HG03095 (cell line): Measurements from ENCODE around the gene CARD18.

Experiments
- ATAC-seq: cut with Tn5 transposase; IDR thresholded peaks from one replicate; pipeline ENCODE4 v1.9.1; 2021; ENCODE audit warnings: moderate library complexity; ENCODE audit not compliant: unreplicated experiment

CARD18 gene, protein sequence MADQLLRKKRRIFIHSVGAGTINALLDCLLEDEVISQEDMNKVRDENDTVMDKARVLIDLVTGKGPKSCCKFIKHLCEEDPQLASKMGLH

DNA sequence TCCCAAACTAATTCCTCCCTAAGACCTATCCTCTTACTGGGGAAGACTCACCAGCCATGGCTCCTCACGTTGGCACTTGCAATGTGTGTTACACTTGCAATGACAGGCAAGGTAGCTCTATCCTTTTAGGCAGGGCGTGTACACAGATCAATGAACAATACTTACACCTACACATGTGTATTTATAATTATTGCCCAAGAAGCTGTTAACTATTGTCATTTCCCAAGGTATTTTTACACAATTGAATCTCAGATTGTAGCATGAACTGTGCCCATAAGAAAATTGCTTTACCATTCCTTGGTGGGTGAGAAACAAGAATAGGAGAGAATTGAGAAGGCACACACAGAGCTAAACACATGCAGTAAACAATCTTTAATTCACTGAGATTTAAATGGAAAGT, at the start of gene CARD18:
CARD18 (minus strand) TSS at position 101 of the 400 bp plus-strand sequence; CDS start at position 58, 43 bp downstream.
- ATAC-seq = no peak

DNA sequence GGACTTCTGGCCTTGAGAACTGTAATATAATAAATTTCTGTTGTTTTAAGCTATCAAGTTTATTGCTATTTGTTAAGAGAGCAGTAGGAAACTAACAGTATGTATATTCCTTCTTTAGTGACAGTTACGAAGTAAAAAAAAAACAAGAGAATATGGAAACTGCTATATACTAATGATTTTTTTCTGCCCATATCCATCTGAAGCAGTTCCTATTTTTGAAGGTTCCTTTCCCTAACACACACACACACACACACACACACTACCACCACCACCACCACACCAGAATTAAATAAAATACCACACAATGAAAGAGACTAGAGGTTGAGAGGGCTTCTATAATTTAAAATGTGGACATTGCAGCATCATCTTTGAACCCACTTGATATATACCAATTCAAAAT, 44.4 kb upstream of the CARD18 start:
- no peak for ATAC-seq

DNA sequence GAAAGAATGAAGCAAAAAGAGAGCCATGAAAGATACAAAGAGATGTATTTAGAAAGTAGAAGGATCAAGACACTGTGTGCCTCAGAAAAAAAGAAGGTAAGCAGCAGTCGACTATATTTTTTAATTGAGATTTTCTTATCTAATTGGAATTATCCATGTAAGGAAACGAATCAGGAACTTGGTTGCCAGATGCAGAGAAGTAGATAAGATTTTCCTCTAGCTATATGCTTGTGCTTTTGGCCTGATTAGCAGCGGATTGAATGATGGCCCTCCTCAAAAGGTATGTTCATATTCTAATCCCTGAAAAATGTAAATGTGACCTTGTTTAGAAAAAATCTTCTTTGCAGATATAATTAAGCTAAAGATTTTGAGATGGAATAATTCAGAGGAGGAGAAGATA, 43.9 kb upstream of the CARD18 start:
- ATAC-seq = no peak

DNA sequence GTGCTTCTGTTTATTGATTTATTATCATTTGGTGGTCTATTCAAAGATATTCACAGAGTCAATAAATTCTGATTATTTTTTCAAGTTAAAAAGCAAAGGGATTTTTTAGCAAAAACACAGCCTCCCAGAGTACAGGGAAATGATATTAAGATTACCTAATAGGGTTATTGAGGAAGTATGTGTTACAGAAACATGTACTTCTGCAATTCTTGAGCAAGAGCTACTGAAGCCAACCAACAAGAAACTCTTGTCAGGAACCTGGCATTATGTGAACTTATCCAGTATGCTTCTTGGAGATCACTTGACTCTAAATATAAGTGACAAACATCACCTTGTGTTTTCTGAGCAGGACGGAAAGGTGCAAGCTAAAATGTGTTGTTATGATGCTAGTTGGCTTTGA, 42.0 kb upstream of the CARD18 start:
- ATAC-seq = no peak

DNA sequence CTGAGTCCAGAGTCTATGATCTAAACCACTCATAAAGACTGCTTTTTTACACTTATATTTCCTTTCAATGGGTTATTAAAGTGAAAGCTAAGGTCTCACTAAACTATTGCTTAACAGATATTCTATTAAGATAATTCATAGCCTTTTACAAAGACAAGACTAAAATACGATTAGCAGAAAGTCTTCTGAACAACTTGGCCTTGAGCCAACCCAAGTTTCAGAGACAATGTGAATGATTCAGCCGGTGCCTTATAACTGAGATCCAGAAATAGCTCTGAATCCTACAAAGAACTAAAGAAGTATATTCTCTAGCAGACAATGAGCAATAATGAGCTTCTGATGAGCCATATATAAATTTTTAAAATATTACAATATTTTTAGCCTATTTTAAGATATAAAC, 41.5 kb upstream of the CARD18 start:
- ATAC-seq = no peak

DNA sequence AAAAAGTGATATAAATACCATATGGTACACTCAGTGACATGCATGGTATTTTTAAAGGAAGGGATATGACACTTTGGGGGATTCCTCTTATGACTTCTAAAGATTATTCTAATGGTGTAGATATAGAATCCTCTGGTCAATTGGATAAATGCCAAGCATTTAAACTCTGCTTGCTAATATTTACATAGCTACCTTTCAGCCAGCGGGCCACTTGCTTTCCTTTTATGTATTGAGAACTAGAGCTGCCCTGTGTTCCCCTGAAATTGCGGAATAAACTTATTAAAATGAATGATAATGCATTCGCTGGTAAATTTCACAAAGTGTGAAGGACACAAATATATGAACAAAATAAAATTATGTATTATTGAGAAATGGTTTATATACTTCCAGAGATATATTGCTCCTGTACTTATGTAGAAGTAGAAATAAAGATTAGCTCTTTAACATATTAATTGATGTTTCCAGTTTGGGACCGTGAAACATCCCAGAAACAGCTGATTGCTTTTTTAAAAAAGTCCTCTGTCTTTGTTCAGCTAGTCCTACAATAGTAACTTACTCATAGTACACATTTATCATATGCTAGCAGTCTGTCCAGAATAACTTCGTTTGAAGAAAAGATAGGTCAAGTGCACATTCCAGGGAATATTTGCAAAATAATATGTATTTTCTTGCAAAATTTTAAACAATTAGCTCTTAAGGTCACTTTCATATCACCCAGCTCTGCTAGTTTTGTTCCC, 40.1 kb upstream of the CARD18 start:
- no peak for ATAC-seq

DNA sequence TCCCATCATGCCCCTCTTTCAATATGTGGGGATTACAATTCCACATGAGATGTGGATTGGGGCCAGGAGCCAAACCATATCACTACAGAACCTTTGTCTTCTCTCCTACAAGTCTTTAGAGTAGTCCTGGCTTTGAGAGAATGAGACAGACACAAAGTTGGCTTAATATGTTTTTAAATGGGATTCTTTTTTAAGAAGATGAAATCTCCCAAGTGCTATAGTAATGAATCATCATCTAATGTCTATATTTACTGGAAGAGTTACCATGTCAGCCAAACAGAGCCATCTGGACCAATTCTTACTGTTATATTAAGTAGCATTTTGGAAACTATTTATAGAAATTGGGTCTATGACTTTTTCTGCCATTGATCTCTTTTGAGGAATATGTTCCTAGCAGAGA, 38.1 kb upstream of the CARD18 start:
- ATAC-seq = no peak

DNA sequence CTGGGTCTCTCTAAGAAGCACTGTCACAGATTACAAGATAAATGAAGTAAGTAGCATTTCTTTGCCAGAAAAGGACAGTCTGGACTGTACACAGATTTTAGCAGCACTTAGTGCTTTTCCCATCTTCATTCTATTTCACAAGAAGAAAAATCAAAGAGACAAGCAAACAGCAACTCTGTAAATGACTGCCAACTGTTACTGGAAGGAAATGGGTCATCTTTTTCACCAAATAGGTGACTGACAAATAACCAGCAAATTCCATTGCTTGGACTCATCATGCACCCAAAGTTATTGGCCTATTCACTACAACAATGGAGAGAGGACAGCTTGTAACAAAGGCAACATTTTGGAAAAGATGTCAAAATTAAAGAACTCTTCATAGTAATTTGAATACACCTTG, 28.9 kb upstream of the CARD18 start:
- ATAC-seq = no peak

DNA sequence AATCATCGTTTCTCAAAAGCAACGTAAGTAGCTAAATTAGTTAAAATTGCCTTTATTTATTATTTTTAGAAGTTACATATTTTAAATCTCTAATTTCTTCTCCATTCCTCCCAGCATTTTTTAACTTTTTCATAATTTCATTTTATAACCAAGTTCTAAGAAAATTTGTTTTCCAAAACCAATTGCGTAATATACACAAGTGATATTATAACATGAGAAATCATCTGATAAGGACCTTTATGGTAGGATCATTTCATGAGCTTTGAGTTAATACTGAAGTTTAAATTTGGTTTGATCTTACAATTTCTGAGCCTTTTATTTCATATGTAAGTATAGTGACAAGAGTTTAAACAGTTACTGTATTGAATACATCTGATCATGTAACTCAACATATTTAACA, 27.7 kb upstream of the CARD18 start:
- no peak for ATAC-seq

DNA sequence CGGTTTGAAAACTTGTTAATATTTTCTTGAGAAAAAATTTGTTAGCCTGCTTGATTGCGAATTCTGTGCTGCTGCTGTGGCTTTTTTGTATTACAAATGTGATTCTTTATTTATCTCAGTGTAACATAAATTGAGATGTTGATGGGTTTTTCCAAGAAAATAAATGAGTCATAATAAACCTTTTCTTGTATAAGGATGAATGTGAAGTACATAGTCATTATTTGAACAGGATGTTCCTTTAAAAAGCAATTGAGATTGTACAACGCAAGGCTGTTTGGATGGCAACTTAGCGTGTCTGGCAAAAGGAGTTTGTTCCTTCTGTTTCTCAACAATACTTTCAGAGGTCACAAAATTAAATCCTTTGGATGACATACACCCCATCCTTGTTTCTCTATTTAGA, 24.6 kb upstream of the CARD18 start:
- ATAC-seq = no peak

DNA sequence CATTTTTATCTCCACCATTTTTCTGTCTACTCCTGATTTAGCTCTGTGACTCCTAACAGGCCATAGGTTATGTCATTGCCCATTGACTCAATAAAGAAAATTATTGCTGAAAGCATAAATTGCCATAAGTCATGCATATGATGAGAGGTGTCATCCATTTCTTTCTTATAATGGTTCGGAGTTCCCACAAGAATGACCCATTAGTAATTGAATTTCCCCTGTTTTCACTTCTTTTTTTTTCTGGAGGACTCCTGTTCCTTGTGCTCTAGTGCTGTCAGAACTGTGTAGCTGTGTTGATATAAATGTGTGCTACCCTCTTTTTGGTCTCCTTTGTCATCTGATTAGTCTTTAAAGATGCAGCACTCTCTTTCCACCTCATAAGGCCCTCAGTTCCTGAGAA, 22.9 kb upstream of the CARD18 start:
- ATAC-seq = no peak

DNA sequence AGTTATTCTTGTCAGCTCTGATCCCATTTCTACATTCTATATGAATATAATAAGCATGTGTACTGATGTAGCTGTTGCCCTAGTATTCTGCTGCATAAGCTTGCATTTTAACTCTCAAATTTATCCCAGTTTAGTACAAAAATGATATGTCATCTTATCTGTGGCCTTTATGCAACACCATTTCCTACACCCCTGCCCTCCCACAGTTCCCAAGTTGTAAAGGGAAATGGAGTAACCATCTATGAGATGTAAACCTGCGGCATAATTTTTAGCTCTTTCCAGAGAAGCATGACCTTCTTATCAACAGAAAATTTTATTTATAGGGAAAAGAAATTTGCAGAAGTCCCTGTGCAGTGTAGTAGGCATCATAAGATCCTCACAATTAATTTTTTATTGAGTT, 18.9 kb upstream of the CARD18 start:
- no peak for ATAC-seq

DNA sequence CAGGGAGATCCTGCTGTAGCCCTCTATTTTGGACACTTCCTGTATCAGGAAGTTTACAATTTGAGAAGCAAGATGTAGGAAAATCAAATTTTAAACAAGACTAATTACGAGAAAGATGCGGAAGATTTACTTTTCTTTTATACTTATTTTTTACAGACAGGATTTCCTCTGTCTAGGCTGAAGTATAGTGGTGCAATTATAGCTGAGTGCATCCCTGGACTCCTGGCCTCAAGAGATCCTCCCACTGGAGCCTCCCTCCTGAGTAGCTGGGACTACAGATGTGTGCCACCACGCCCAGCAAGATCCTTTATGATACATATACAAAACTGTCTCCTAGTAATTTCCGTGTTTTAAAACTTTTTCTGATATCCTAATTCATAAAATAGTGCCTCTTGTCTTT, 17.2 kb upstream of the CARD18 start:
- ATAC-seq = no peak

DNA sequence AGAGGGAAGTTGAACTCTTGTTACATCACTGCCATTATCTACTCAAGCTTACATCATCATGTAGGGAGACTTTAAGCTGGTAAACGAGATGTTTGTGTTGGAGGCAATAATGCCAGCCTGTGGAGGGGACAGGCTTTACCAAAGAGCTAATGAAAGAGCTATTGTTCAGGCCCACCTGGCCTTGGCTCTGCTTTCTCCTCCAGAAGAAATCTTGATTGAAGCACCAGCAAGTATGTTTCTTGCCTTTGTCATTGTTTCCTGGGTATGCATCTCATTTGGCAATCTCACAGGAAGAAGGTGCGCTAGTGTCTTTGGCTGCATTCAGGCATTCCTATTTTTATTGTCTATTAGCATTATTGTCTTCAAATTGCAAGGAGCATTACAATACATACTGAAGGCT, 16.7 kb upstream of the CARD18 start:
- ATAC-seq = no peak

DNA sequence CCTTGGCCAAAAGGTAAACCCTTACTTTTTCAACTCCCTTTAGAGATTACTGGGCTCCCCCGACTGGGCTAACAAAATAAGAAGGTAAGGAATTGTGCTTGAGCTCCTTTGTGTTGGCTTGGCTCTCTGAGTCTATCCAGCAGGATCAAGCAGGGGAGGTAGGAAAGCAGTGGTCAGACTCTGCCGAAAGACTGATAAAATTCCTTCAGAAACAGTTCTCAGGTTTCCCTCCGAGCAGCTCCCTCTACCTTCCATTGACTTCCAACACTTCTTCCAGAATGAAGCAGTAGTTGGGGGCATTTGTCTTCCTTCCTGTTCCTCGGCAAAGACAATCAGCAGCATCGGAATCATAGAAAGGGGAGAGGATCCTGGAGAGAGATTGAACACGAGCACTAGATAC, 16.1 kb upstream of the CARD18 start:
- ATAC-seq = no peak

DNA sequence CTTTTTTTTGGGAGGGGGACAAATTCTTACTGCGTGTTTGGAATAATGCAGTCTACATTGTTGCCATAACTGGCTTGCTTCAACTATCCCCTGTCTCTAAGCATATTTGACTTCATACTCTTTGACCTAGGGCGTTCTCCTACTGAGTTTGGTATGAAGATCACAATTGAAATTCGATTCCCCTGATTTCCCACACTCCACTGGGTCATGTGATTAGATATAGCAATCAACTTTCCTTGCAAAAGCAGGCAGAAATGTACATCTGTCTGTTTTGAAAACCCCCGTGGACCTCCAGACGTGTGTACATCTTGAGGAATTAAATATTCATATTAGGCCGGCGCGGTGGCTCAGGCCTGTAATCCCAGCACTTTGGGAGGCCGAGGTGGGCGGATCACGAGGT, 13.8 kb upstream of the CARD18 start:
- ATAC-seq = no peak

DNA sequence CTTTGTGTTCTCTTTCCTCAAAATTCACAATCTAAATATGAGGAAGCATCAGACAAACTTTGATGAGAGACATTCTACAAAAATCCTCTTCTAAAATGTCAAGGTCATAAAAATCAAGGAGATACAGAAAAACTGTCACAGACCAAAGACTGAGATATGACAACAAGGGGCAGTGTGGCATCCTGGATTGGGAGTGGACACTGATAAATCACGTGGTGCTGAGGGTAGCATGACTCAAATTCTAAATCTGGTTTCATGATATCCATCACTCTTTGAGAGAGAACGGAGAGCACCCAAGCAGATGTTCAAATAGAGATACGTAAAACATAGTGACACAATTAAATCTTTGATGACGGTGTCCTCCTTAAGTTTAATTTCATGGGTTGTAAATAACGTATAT, 13.0 kb upstream of the CARD18 start:
- ATAC-seq = no peak

DNA sequence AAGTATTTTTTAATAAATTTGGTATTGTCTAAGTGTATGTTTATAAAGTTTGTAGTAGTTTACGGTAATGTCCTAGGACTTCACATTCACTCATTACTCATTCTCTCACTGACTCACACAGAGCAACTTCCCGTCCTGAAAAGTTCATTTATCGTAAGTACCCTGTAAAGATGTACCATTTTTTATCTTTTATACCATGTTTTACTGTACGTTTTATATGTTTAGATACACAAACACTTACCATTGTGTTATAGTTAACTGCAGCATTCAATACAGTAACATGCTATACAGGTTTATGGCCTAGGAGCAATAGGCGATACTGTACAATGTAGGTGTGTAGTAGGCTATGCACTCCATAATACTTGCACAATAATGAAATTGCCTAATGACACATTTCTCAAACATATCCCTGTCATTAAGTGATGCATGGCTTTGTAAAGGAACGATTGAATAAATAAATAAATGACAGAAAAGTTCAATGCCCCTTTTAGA, 12.5 kb upstream of the CARD18 start:
- ATAC-seq = no peak

DNA sequence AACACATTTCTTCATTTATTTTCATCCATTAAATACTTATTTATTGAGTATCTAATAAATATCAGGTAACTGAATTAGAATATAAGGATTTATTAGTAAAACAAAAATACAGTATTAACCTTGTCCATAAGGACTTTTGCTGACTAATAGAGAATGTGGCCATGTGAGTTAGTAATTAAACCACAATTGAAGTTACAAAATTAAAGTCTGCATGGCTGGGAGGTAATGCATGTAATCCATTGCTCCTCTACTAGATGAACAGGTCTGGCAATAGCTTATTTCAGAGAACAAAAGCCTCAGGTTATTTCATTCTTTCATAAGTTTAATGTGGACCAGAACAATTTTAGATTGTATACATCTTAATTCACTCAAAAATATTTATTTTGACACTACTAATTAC, 9.9 kb upstream of the CARD18 start:
- no peak for ATAC-seq

DNA sequence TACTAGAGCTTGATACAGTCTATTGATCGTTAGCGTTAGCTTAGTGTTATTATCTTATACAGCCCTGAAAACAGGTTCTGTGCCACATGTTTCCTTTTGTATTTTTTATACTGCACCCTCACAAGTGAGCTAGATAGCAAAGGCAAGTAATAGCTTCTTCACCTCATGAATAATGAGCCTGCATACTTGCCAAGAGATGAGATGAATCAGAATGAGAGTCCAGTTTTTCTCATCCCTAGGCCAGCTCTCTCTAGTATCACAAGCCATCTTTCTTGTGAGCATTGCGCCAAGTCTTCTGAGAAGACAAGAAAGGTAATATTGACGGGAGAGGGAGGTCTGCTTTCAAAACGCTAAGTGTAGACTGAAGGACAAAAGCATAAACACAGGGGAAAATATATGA, 8.7 kb upstream of the CARD18 start:
- no peak for ATAC-seq

DNA sequence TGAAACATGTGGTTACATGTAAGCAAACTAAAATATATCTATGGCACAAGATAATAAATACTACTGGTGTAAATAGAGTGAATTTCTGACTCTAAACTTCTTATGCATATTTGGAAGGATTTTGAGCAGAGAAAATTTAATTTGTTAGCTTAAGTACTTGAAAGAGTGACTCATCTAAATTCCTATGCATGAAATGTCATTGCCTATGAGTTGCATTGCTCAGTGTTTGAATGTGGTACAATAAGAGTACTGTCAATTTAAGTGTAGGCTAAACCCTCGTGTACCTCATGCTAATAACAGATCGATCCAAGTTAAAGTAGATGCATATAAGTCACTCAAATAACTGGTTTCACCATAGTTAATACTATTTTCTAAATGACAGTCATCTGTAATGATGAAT, 5.3 kb upstream of the CARD18 start:
- ATAC-seq = no peak

DNA sequence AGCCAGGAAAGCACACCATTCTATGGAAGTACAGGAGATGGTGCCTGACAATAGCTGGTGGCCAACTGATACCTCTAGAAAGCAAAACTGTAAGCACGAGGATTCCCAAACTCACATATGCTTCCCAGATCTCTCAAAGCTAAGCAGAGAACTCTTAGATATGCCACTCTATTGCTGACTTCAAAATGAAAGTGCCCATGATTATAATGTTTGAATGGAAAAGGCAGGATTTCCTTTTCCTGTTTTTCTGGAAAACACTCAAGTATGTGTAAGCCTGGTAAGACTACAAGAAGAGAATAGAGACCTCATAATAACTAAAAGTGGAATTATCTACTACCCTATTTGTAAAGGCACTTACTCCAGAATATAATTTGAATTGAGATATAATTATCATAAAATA, 2.6 kb upstream of the CARD18 start:
- no peak for ATAC-seq

DNA sequence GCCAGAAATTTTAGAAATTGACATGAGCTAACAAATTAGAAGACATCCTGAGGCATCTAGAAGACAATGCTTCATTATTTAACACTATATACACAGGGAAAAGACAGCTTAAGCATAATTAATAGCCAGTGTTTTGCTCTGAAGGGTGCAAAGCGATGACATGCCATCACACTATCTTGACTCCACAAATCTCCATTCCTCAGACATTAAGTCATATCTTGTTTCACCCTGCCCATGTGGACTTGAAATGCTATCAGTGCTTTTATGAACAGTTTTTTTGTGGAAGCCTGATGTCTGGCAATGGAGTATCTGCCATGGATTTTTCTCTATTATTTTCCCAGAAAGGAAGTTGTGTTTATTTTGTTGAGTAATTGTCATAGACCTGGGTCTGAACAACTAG, 2.3 kb downstream of the CARD18 start:
- no peak for ATAC-seq
